HG03103 (cell line): ENCODE results near the gene AQP10.
"Not testable (repeated sequence)": the region's sequence is repeated elsewhere in the genome, so short reads cannot be mapped to it uniquely, and the experiment has no call there.

Experiments used
- ATAC-seq: cut with Tn5 transposase; IDR thresholded peaks from one replicate; pipeline ENCODE4 v1.9.1; 2021; ENCODE audit warnings: low read depth; ENCODE audit not compliant: unreplicated experiment

The AQP10 gene

DNA sequence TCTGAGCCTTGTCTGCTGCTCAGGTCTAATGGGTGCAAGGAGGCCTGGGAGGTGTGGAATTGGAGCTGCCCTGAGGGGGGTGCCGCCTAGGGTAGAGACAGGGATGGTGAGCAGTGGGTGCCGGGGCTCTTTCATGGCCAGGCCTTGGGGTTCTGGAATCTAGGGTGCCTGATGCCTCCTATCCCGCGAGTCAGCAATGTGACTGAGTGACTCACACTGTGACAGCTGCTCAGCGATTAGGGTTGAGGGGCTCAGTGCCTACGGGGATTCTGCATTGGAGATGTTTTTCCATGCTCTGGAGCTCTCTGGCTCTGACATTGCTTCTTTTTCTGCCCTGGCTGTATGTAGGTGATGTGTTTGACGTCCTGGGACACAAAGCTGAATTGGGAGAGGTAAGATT lies 21.2 kb downstream of the AQP10 start:
- no peak for ATAC-seq

DNA sequence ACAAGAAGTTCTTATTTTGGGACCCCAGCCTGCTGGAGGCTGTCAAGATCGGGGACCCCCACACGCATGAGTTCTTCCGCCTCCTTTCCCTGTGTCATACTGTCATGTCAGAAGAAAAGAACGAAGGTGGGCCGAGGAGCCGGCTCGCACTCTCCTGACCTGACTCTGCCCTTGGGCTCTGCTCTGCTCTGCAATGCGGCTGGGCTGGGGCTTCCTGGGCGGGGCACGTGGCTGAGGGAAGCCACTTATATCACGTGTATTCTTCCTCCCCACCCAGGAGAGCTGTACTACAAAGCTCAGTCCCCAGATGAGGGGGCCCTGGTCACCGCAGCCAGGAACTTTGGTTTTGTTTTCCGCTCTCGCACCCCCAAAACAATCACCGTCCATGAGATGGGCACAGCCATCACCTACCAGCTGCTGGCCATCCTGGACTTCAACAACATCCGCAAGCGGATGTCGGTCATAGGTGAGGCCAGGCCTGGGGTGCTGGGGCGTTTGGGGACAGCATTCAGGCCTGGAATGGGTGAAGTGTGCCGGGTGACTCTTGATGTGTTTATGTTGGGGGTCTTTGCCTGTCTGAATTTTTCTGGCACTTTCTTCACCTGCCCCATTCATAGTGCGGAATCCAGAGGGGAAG lies 22.1 kb downstream of the AQP10 start:
- no peak for ATAC-seq

DNA sequence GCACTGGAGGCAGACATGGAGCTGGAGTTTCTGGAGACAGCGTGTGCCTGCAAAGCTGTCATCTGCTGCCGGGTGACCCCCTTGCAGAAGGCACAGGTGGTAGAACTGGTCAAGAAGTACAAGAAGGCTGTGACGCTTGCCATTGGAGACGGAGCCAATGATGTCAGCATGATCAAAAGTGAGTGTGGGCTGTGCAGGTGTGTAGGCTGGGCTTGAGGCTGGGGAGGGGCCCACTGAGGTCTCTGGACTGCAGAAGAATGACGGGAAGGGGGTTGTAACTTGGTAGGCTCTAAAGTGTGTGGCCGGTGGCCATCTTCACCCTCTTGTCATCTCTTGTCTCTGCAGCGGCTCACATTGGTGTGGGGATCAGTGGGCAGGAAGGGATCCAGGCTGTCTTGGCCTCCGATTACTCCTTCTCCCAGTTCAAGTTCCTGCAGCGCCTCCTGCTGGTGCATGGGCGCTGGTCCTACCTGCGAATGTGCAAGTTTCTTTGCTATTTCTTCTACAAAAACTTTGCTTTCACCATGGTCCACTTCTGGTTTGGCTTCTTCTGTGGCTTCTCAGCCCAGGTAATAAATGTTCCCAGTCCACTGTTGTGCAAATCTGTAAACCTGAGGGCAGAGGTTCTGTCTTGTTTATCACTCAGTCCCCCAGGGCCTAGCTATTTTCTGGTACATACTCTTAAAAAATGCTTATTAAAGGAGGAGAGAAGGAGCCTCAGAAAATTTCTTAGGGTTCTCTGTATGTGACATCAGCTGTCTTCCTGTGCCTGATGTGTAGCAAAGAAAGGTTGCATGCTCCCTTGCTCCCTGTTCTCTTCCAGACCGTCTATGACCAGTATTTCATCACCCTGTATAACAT lies 24.3 kb downstream of the AQP10 start:
- ATAC-seq, result no peak

DNA sequence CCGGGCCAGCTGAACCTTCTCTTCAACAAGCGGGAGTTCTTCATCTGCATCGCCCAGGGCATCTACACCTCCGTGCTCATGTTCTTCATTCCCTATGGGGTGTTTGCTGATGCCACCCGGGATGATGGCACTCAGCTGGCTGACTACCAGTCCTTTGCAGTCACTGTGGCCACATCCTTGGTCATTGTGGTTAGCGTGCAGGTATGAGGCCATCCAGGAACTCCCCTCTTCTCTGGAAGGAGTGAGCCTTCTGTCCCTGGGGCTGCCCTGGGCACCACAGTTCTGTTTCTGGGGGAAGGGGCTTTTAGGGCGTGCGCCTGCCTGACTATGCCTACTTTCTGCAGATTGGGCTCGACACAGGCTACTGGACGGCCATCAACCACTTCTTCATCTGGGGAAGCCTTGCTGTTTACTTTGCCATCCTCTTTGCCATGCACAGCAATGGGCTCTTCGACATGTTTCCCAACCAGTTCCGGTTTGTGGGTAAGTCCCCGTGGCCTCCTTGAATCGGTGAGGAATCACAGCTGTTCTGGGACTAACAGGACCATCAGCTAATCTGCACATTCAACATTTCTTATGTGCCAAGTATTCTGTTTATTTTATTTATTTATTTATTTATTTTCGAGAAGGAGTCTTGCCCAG lies 25.5 kb downstream of the AQP10 start:
- ATAC-seq, result no peak

DNA sequence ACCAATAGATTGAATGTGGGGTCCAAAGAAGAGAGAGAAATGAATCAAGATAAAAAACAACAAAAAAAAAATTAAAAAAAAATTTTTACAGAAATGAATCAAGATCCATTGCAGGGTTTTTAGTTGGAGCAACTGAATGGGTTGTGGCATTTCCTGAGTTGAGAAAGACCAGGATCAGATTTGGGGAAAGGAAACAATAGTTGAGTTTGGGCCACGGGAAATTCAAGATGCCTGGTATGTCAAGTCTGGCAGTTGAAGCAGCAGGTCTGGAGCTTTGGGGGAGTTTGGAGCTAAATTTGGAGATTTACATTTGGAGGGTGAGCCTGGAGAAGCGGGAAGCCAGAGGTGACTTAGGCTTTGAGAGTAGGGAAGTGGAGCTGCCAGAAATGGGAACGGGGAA lies 27.1 kb downstream of the AQP10 start:
- no peak for ATAC-seq

DNA sequence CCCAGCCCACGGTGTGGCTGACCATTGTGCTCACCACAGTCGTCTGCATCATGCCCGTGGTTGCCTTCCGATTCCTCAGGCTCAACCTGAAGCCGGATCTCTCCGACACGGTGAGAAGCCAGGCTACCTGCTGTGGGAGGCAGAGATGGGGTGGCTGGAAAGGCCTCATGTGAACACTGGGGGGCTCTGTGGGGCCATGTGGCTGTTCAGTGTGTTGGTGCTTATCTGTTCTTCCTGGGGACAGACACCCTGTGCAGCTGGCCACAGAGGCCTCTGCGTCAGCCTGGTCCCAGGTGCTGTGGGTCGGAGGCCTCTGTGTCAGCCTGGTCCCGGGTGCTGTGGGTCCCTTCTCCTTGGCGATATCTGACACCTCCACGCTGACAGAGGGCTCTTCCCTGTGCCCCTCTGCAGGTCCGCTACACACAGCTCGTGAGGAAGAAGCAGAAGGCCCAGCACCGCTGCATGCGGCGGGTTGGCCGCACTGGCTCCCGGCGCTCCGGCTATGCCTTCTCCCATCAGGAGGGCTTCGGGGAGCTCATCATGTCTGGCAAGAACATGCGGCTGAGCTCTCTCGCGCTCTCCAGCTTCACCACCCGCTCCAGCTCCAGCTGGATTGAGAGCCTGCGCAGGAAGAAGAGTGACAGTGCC lies 27.7 kb downstream of the AQP10 start:
- no peak for ATAC-seq

DNA sequence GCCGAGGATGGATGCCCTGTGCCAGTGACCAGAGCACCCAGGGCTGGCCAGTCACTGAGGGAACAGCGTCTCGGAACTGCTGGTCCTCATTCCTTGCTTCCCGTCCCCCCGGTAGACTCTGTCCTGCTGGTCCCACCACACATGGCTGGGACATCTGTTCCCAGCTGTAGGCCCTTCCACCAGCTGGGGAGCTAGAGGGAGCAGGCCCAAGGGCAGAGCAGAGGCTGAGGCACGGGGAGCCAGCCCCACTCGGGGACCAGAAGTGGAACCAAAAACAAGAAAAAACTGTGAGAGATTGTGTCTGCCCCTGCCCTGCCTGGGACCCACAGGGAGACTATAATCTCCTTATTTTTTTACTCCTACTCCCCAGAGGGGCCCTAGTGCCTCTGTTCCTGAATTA lies 28.2 kb downstream of the AQP10 start:
- no peak for ATAC-seq

DNA sequence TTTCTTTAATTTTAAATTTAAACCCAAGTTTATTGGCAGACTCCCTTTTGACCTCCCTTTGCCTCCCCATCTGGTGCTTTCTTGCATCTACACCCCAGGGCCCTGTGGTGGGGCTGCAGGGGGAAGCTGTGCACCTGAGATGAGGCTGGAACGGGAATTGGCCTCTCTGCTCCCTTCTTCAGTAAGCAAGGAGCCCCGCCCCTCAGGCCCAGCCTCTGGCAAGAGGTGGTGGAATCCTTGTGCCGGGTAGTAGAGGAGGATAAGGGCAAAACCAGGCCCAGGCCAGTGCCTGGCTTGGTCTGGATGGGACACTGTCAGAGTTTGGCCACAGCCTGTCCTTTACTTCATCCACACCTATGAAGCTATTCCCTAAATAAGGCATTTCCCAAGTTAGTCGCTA lies 29.5 kb downstream of the AQP10 start:
- ATAC-seq, result no peak

DNA sequence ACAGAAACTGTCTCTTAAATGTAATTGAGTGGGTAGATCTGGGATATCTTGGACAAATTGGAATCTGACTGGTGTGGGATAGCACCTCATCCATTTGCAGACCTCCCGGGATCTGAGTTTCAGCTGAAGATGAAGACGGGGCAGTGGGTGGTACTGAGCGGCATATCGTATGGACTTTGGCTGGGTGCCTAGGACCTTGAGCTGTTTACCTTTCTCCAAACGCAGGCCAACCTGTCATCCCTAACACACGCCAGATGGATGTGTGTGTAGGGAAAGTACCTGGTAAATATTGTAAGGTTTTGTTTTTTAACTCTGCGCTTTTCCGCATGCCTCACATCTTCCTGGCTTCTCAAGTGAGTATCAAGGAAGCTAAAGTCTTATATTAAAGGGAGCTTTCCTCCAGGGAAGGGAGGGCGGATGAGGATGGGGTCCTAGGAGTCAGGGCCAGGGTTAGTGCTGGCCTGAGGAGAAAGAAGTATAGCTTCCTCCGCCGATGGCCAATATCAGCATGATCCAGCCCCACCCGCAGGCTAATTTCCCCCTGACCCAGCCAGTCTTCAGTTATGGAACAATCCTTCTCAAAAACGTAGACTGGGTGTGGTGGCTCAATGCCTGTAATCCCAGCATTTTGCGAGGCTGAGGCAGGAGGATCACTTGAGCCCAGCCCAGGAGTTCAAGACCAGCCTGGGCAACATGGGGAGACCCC lies 30.6 kb downstream of the AQP10 start:
- no peak for ATAC-seq

DNA sequence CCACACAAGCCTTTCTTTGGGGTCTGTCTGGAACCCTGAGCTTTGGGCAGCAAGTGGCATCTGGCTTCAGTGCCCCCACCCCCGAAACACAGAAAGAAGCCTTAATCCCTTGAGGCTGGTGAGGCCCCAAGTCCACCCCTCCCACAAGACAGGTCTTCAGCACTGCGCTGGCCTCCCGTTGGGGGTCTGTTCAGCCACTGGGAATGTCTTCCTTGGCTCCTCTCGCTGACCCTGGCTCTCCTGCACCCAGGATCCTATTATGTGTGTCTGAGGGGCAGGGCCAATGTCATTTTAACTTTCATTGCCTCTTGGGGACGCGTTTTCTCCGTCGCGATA lies 31.3 kb downstream of the AQP10 start:
- no peak for ATAC-seq

DNA sequence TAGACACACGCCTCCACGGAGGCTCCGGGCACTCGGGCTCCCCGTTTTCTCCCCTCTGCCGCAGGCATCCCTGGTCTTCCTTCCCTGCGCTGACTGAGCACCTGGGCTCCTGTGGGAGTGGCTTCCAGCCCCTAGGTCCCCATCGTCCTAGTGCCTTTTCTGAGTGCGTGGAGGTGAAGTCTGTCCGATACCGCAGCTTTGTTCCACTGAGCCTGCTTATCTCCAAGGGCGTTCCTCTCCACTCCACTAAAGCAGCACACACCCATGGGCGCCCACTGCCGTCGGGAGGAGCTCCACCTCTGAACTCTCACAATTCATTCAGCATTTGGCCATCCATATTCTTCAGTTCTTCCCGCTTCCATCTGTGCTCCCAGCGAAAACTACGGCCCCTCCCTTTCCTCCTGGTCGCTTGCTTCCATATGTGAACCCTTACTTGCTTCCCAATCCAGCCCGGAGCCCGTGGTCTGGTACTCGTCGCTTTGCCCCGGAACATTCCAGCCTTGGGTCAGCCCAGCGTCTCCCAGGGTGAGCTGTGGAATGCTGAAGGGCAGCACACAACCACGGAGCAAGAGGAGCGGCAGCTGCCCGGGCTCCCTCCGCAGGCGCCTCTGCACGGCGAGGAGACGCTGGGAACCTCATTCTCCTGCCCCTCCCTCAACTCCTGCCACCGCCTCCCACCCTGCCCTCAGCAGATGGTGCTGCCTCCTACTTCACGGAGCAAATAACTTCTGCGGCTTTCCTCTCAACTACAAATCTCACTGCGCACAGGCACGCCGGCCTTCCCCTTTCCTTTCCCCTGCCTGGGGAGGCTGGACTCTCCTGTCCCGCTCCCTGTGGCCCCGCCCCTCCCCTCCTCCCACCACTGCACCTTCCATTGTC lies 31.9 kb downstream of the AQP10 start:
- ATAC-seq, result no peak

DNA sequence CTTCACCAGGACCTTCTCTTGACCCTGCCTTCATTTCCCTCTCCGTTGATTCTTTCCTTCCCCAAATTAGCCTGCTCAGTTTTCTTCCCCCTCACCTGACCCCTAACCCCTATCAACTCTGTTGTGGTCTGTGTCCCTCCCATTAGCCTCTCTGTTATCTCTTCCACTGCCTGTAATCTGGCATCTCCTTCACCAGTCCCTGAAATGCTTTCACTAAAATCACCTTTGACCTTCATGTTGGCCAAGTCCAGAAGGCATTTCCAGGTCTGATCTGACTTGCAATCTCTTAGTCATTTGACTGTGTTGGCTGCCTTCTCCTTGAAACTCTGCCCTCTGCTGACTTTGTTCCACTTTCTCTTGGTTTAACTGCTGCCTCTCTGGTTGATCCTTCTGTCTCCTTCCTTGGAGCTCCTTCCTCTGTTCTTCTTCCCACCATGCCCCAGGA lies 32.6 kb downstream of the AQP10 start:
- ATAC-seq, result no peak

DNA sequence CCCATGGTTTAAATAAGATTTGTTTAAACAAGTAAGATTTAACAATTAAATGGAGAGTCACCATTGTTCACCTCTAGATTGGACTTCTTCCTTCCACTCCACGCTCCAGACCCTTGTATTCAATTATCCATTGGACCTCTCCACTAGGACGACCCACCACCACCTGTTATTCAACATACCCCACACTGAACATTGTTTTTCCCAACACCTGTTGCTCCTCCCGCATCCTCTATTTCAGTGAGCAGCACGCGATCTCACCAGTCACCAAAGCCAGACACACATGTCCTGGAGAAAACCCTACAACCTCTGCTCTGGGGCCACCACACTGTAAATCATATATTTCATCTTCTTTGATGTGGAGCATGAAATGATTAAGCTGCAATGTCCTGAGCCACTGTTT lies 33.1 kb downstream of the AQP10 start:
- ATAC-seq, result no peak

DNA sequence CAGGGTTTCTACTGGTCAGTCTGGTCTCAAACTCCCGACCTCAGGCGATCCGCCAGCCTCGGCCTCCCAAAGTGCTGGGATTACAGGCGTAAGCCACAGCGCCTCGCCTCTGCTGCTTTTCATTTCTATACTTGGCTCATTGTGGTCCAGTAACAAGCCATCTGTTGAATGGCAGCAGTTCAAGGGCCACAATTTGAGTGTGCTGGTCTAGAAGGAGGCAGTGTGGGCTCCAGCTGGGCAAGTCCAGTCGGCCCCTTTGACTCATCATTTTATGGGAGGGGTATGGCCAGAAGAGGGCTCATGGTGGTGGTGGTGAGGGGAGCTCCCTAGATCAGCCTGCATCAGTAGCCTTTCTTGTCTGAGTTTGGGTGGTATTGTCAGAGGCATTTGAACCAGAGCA lies 37.6 kb downstream of the AQP10 start:
- no peak for ATAC-seq

DNA sequence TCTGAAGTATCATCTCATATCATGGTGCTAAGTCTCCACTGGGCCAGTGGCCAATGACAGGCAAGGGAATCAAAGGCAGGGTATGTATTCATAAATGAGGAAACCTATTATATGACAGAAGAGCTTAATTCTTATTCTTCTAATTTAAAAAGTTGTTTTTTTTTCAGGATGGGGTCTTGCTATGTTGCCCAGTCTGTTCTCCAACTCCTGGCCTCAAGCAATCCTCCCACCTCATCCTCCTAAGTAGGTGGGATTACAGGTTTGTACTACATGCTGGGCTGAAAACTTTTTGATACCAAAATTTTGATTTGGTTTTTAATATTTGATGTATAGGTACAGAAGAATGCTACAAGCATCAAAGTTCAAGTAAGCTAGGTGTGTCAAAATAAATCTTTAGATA lies 39.4 kb downstream of the AQP10 start:
- no peak for ATAC-seq

DNA sequence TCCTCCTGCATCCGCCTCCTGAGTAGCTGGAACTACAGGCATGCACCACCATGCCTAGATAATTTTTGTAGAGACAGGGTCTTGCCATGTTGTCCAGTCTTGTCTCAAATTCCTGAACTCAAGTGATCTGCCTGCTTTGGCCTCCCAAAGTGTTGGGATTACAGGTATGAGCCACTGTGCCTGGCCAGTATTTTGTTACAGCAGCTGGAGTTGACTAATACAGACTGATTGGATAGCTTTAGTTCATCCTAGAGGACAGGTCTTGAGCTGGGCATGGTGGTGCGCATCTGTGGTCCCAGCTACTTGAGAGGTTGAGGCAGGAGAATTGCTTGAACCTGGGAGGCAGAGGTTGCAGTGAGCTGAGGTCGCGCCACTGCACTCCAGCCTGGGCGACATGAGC lies 40.0 kb downstream of the AQP10 start:
- not testable (repeated sequence) for ATAC-seq

DNA sequence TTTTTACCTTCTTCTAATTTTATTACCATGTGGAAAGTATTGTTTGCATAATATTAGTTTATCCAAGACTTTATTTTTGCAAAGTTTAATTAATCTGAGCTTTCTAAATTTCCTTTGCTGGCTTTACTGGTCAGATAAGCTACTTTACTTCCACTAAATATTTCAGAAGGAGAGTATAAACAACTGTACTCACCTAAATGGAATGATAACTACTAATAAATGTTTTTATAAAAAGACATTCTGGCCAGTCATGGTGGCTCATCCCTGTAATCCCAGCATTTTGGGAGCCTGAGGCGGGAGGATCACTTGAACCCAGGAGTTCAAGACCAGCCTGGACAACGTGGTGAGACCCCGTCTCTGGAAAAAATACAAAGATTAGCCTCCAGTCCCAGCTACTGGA lies 40.5 kb downstream of the AQP10 start:
- ATAC-seq, result no peak

DNA sequence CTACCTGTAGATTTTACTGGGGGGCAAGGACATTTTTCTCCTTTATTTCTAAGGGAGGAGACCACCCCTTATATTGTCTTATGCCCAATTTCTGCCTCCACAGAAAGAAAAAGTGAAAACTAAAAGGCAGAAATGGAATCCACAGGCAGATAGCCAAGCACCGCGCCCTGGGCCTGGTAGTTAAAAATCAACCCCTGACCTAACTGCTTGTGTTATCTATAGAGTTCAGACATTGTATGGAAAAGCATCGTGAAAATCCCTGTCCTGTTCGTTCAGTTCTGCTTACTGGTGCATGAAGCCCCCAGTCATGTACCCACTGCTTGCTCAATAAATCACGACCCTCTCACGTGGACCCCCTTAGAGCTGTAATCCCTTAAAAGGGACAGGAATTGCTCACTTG lies 50.5 kb downstream of the AQP10 start:
- no peak for ATAC-seq

DNA sequence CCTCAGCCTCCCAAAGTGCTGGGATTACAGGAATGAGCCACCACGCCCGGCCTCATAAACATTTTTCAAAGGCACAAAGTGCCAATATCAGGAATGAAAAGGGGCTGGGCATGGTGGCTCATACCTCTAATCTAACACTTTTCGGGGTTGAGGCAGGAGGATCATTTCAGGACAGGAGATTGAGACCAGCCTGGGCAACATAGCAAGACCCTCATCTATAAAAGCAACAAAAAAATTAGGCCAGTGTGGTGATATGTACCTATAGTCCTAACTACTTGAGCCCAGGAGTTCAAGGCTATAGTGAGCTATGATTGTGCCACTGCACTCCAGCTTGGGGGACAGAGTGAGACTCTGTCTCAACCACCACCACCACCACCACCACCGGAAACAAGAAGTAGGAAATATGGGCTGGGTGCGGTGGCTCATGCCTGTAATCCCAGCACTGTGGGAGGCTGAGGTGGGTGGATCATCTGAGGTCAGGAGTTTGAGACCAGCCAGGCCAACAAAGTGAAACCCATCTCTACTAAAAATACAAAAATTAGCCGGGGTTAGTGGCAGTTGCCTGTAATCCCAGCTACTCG lies 53.0 kb downstream of the AQP10 start:
- not testable (repeated sequence) for ATAC-seq
